Testis (tissue), 2 donors: Measurements from ENCODE around the gene PCCB.

Experiments
- POLR2A ChIP-seq: fragments of 450-650 bp; IDR thresholded peaks from one replicate; pipeline ENCODE4 v1.6.1; 2017; ENCODE audit warnings: antibody characterized with exemption, mild to moderate bottlenecking, moderate library complexity
- TF ChIP-seq, protein P1 (sequence below), 3 experiments: fragments of 450-650 bp in 2 of 3; fragments of 200-600 bp in 1 of 3; sonication (generic) in 1 of 3; IDR thresholded peaks; one replicate each; pipeline ENCODE4 v1.5.1; 2016 to 2019; ENCODE audit warnings: antibody characterized with exemption in 3 of 3, mild to moderate bottlenecking in 2 of 3, moderate library complexity in 1 of 3

DNA sequence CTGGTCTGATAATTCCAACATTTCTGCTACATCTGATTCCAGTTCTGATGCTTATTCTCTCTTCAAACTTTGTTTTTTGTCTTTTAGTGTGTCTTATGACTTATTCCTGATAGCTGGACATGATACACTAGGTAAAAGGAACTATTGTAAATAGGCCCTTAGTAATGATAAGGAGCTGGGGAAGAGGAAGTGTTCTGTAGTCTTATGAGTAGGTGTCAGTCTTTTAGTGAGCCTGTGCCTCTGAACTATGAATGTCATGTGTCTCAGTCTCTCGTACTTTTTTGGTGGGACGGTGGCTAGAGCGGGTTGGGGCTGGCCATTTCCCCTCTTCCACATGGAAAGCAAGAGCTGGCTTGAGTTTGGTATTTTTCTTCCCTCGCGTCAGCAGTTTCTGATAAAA is 41.2 kb downstream of the PCCB start:
- TF ChIP-seq, protein P1, sequence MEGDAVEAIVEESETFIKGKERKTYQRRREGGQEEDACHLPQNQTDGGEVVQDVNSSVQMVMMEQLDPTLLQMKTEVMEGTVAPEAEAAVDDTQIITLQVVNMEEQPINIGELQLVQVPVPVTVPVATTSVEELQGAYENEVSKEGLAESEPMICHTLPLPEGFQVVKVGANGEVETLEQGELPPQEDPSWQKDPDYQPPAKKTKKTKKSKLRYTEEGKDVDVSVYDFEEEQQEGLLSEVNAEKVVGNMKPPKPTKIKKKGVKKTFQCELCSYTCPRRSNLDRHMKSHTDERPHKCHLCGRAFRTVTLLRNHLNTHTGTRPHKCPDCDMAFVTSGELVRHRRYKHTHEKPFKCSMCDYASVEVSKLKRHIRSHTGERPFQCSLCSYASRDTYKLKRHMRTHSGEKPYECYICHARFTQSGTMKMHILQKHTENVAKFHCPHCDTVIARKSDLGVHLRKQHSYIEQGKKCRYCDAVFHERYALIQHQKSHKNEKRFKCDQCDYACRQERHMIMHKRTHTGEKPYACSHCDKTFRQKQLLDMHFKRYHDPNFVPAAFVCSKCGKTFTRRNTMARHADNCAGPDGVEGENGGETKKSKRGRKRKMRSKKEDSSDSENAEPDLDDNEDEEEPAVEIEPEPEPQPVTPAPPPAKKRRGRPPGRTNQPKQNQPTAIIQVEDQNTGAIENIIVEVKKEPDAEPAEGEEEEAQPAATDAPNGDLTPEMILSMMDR (IDR thresholded peaks at IDR 0.05) = no peak
- no peak for TF ChIP-seq POLR2A
